GM19468 (cell line): Measurements from ENCODE around the gene GUK1.

ENCODE experiments used
- ATAC-seq: cut with Tn5 transposase; IDR thresholded peaks from one replicate; pipeline ENCODE4 v1.9.1; 2021; ENCODE audit warnings: mild to moderate bottlenecking, moderate library complexity, moderate number of reproducible peaks; ENCODE audit not compliant: unreplicated experiment; ENCODE audit errors: extremely low read depth

GUK1 gene

GRCh38 chr1:228158151-228159007, 18.3 kb downstream of the GUK1 start:
- no peak for ATAC-seq

GRCh38 chr1:228159008-228159665, 19.1 kb downstream of the GUK1 start:
- no peak for ATAC-seq

DNA sequence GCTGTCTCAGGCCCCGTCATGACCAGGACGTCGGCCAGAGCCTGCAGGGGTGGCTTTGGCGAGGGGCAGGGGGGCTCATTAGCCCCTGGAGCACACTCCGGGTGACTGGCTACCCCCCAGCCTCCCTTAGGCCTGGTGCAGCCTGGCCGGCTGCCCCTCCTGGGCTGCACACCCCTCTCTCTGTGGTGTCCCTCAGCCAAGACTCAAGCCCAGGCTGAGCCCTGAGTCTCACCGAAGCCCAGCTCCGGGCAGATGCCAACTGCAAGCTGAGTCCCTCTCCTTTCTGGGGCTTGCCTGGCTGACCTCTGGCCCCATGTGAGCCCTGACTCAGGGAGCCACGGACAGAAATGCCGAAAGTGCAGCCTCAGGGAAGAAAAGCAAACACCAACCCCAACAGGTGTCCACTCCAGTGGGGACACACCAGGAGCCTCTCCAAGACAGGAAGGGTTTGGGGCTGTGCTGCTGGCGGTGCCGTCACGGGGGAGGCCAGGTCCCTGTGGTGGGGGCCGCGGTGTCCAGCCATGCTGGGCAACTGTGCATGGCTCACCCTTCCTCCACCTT, 20.2 kb downstream of the GUK1 start:
- no peak for ATAC-seq

GRCh38 chr1:228161362-228161761, 21.3 kb downstream of the GUK1 start:
- no peak for ATAC-seq

GRCh38 chr1:228161866-228162265, 21.8 kb downstream of the GUK1 start:
- ATAC-seq, result no peak

GRCh38 chr1:228162286-228163006, 22.4 kb downstream of the GUK1 start:
- ATAC-seq, result no peak

GRCh38 chr1:228163007-228163753, 23.1 kb downstream of the GUK1 start:
- no peak for ATAC-seq

GRCh38 chr1:228163776-228164519, 23.9 kb downstream of the GUK1 start:
- ATAC-seq, result no peak

DNA sequence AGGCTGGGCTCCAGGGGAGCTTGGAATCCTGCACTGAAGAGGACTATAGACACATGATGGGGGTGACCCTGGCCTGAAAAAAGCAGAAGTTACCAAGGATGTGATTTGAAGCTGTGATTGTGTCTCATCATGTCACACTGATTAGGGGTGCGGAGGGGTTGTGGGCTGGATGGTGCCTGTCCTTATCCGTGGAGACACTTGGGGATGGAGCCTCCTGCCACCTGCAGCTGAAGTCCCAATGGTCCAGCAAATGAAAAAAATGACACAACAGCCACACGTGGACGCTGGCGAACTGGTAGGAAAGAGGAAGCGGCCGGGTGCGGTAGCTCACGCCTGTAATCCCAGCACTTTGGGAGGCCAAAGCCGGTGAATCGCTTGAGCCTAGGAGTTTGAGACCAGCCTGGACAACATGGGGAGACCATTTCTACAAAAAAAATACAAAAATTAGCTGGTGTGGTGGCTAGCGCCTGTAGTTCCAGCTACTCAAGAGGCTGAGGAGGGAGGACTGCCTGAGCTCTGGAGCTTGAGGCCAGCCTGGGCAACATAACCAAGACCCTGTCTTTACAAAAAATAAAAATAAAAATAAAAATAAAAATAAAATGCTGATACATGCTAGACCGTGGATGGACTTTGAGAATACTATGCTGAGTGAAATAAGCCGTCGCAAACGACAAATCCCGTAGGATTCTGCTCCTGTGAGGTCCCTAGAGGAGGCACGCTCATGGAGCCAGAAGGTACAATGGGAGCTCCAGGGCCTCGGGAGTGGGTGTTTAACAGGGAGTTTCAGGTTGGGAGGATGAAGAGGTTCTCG, 24.7 kb downstream of the GUK1 start:
- no peak for ATAC-seq

- peak; percentile 84 for ATAC-seq
These were observed 25.5 kb downstream of the GUK1 start, which contains the start of gene IBA57 for GRCh38 chr1:228165372-228166169. IBA57 (plus strand) TSS chr1:228165804; CDS start chr1:228165817, 13 bp downstream.

DNA sequence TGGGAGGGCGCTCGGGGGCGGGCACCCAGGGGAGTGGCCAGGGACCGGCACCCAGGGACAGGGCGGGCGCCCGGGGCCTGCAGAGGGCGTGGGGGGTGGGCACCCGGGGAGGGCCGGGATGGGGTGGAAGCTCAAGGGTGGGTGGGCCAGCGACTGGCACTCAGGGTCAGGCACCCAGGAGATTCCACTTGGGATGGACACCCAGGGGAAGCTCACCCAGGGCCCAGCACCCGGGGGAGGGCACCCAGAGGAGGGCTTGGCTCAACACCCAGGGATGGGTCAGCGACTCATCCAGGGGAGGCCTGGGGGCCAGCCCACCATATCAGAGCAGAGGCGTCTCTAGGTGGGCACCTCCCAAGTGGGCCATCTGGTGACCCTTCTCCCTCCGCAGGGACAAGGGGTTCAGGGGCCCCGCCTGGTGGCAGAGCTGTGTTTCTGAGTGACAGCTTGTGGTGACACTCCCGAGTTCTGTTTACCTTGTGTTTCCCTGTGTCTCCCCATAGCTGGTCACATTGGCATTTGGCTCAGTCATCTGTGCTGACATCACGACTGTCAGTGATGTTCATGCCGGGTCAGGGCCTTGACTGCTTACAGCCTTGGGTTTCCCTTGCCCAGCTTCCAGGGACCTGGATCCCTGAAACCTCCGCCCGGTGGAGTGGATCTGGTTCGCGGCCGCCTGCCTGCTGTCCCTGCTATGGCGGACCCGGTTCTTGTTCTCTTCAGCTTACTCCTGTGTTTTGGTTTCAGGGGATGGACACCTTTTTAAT, 26.3 kb downstream of the GUK1 start:
- no peak for ATAC-seq

DNA sequence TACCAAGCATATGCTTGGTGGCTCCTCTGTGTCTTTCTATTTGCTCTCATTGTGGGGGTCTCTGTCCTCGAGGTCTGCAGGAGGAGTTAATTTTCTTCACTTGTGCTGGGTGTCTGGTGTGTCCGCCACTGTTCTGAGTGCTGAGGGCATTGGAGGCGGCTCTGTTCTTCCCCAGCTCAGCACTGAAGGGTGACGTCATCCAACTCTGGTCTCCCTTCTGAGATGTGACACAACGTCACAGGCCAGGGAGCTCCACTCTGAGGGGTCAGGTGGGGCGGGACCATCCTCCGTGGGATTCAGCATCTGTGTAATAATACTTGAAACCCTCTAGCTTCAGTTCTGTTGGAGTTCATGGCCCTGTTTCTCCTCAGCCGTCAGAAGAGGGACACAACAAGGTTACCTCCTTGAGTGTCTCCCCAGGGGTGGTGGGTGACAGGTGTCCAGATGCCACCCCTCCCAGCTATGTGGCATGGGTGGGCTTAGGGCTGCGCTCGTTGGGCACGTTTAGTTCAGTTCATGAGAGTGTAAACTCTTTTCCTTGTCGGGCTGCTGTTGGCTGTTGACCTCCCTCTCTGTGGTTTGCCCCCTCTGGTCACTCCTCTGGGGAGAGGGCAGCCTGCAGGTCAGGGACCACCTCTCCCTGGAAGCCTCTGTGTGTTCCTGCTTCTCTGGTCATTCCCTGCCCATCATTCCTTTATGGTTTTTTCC, 28.6 kb downstream of the GUK1 start:
- ATAC-seq, result no peak

GRCh38 chr1:228169345-228169744, 29.3 kb downstream of the GUK1 start:
- ATAC-seq, result no peak

- no peak for ATAC-seq
These were observed 30.6 kb downstream of the GUK1 start for GRCh38 chr1:228170666-228171065.

- ATAC-seq, result no peak
These were observed 31.3 kb downstream of the GUK1 start for GRCh38 chr1:228171221-228171891.
